Renal pelvis (tissue), 4 donors: ENCODE measurements around the gene TBC1D30. TPM values are rescaled to one million over a fixed set of nuclear protein-coding genes. Genes with fewer than 3 reads are reported as not detected.

Experiments used
- DNase-seq: peaks from one replicate; pipeline ENCODE4 v3.0.0-alpha.2; 2013
- polyA plus RNA-seq, 3 donors: library from polyadenylated mRNA; unstranded; fragments of 120-200 nt; gene quantifications; one replicate each; pipeline ENCODE4 v1.2.1, GENCODE V29; 2013; ENCODE audit not compliant: insufficient read length in 3 of 3

The TBC1D30 gene
- polyA plus RNA-seq, 3 donors: 5.7 to 7.4 (median 5.7) TPM

DNA sequence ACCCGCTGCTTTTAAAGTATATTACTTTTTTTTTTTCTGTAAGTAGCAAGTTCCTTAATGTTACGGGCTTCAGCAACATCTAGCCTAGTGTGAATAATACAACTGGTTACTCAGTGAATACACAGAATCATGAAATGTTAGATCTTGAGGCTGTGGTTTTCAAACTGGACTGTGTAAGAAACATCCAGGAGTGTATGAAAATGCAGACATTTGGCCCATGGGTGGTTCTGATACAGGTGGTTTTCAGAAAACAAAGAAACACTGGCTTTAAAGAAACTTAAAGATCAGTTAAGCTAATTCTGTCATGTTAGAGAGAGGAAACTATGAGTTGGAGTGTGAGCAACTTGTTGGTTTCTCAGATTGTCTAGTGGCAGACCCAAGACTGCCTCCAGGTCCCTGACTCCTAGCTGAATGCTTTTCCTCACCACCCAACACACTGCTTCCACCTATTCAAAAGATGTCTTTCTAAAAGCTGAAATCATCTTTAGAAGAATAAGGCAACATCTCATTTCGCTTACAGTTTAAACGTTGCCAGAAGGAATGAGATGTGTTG, 36.1 kb downstream of the TBC1D30 start:
- no peak for DNase-seq

DNA sequence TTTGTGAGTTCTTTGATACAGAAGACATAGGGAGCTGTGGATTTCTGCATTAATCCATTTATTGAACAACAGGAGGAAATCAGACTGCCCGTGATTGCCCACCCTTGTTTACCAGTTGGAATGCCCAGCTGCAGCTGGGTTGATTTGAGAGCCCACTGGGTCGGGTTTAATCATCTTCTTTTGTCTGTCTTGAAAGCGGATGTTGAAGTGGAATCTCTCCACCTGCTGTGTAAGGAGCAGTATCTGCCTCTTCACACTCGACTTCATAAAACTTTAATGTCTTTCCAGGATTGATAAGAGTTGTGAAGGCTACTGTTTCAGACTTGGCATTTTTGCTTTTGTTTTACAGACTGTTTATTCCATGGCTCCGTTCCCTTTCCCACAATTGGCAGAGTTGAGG, 39.9 kb downstream of the TBC1D30 start:
- DNase-seq: no peak

DNA sequence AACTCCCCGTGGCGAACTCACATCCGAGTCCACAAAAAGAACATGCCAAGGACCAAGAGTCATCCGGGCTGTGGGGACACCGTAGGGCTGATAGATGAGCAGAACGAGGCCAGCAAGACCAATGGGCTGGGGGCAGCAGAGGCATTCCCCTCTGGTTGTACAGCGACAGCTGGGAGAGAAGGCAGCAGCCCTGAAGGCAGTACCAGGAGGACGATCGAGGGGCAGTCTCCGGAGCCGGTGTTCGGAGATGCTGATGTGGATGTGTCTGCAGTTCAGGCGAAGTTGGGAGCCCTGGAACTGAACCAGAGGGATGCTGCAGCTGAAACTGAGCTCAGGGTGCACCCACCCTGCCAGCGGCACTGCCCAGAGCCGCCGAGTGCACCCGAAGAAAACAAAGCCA, 50.7 kb downstream of the TBC1D30 start:
- DNase-seq: no peak

DNA sequence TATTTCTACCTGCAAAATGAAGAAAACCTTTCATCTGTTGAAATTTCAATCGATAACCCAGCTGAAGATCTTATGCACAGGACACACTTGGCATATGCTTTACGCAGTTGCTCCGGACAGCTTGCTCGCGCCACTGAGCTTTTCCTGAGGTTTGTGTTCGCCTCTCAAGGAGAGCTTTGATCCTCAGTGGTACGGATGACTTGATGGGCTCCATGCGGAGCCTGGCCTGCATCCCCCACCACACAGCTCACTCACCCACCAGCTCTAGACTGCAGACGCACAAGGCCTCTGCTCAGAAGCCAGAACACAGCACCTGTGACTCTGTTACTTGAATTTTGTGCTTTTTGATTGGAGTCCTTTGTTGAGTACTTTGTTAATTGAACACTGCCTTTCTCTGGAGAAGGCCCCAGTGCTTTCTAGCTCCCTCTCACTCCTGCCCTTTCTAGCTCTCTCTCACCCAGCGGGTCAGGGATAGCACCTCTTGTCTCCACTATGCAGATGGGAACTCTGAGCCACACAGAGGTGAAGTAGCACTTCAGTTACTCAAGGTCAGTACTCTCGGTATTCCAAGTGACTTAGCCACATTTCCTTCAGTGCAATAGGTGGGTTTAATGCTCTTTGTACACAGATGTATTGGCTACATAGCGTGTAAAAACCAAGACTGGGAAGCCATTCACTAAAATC, 52.1 kb downstream of the TBC1D30 start:
- DNase-seq: no peak

DNA sequence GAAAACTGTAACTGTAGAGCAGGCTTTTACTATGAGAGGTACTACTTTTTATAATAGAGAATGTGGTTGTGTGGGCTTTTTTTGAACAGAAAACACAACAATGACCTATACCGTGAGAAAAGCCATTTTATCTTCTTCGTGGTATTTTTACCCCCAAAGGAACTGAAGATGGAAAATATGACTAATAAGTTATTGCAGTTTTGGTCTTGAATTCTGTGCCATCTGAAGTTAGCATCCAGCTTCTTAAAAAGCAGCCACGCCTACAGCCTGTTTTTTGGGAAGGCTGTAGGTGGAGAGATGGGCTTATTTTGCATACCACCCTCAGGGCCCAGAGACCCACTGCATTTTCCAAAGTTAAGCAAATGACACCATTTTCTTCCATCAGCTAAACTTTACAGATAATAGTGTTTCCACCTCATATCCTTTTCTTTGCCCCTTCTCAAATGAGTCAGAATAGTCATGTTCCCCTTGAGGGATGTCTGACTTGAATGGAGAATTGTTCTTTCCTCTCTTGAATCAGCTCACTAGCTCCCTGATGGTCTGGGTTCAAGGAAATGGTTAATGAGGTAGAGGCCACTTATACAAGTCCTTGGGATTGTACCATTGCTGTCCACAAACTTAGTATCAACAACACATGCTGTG, 53.0 kb downstream of the TBC1D30 start:
- no peak for DNase-seq

DNA sequence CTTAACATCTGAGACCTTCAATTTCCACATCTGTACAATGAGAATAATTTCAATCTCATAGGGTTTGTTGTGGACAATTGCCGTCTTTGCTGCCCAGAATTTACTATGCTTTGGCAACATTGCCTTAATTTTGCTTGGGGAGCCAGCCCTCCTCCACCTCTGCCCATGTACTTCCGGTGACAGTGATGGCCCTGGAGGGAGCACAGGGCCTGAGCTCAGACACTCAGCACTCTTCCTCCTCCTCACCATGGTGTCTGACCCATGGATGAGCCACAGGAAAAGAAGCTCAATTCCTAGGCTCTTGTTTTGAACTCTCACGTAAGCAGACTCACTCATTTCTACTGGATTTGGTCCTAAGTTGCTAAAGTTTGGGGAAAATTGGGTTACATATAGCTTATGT, 58.2 kb downstream of the TBC1D30 start:
- no peak for DNase-seq

GRCh38 chr12:64883264-64884163, 59.1 kb downstream of the TBC1D30 start:
- DNase-seq: no peak

DNA sequence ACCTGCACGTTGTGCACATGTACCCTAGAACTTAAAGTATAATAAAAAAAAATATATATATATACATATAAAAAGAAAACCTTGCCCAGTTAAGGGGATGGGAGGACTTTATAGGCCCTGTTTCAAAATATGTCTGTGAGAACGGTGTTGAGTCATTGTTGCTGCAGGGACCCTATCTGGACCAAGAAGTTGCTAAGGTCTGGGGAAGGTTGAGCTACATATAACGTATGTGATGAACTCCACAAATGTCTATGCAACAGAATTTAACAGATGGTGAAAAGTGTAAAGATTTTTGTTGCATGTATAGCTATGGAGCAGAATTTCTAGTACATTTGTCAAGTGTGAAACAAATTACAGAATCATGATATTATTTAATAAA, 59.7 kb downstream of the TBC1D30 start:
- DNase-seq: no peak

- no peak for DNase-seq
Observed at GRCh38 chr12:64884728-64885127, 60.3 kb downstream of the TBC1D30 start.

DNA sequence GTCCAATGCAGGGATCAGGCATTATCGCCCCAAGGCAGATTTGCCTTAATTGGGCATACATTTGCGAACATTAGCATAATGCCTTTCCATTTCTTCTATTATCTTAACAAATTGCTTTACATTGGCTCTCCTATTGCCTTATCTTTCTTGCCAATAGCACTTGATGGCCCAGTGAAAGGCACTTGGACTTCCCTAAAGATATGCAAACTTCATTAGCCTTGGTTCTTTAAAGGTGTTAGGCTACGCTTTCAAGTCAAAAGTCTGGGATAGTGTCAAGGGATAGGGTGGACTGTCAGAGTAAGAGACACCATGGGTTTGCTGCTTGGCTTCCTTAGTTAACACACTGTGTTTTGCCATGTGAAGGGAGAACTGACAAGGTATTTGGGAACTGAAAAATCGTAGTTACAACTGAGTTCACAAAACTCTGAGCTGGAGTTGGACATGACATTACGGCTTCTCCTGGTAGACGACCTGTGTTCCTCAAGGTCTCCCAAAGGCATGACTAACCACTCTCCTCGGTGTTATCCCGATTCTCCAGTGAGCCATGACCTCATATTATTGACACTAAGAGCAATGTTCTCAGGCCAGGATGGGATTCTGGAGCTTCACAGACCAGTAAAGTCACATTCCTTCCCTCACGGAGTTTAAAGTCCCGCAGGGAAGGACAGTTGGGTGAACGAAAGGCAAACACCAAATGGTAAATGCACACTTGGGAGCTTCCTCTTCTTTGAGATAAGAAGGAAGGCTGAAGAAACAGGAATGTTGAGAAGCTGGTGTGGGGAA, 65.2 kb downstream of the TBC1D30 start:
- DNase-seq: no peak

DNA sequence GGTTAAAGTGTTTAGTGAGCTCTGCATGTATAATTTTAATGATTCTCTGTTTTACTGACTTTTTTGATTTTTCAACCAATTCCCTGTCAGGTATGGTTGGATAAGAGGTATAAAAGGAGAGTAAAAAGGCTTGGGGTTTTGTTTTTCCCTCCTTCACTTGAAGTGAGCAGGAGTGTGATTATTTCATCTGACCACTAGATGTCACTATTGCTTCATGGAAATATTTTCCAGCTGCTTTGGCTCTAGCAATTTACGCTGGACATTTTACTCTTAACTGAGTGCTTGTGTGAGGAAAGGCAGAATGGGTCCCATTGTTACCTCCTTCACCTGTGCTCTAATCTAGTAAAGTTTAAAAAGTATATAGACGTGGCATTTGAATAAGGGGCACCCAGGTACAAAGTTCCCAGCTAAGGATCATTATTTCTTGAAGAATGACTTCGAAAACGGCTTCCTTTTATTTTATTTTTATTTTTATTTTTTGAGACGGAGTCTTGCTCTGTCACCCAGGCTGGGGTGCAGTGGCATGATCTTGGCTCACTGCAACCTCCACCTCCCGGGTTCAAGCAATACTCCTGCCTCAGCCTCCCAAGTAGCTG, 66.5 kb downstream of the TBC1D30 start:
- DNase-seq: peak; percentile 78

- DNase-seq: no peak
Observed at GRCh38 chr12:64891629-64892028, 67.2 kb downstream of the TBC1D30 start.

GRCh38 chr12:64892561-64892960, 68.1 kb downstream of the TBC1D30 start:
- no peak for DNase-seq

DNA sequence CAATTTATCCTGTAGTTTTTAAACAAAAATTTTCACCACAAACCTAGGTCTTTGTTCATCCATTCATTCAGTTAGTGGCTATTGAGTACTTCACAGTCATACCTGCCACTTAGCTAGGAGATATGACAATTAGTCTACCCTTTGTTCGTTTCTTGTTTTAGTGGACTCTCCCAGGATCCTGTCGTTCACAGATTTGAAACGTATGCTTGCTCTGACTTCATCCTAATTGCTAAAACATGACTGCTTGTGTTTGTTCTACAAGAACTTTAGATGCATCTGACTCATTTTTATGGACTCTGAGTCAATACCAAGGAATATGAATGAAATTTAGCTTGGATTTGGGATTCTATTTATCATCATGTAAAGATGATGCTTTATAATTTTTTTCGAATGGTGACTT, 69.5 kb downstream of the TBC1D30 start:
- DNase-seq: no peak

GRCh38 chr12:64894827-64895475, 70.5 kb downstream of the TBC1D30 start:
- DNase-seq: no peak

- no peak for DNase-seq
Observed at GRCh38 chr12:64895526-64895925, 71.1 kb downstream of the TBC1D30 start.

- no peak for DNase-seq
Observed at GRCh38 chr12:64900540-64900939, 76.1 kb downstream of the TBC1D30 start.

DNA sequence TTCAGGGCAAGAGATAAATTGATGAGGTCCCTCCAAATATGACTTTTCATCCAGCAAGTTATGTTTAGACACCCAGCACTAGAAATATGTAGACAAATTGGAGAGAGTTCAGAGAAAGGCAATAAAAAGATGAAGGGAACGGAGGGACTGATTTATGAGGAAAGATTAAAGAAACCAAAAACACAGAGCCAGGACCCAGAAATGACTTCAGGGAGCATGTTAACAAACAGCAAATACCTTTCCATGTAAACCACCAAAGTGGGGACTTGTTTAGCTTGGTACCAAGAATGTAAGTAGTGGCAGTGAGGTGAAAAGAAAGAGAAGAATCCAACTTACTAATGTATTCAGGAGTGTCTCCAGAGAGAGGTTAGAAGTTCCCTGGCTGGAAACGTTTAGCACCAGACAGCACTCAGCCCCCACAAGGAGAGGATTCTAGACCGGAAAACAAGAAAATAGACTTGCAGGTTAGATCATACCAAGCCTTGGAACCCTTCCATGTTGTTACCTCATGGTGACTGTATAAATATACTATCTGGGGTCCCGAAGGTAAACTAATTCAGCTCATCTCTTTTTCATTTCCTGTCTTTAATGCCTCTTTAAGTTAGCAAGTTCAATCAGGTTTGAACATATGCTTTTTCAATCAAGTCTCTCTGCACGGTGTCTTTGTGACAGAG, 79.2 kb downstream of the TBC1D30 start:
- no peak for DNase-seq

DNA sequence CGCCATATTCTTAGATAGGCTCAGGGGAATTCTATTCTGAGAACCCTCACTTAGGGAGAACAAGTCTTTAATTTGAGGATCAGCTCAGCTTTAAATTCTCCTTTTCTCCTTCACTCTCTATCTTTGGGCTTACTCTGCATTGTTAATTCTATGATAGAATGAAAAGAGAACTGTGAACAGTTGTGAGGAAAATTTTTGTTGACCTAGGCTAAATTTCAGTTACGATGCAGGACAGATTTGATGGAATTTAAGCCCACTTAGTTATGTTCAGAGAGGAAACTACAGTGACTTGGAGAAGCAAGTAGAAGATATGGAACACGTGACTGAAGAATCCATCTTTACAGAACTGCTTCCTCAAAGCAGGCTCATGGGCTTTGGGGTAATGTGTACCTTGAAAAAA, 82.7 kb downstream of the TBC1D30 start:
- no peak for DNase-seq

DNA sequence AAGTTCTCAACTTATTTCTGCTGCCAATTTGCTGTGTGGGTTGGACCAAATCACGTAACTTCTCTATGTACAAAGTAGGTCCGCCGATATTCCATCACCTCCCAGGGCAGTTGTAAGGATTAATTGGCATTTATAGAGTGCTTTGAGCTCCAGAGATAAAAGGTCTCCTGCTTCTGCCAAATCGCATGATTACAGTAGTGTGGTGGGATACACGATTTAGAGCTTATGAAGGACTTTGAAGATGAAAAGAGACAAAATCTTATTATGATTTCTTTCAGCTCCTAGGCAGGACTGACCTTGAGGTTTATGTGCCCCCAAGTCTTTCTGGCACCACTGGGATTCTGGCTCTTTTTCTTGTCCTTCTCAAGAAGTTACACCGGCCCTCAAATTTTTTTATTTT, 84.7 kb downstream of the TBC1D30 start:
- DNase-seq: no peak
